Trophoblast cell (in vitro differentiated cells and primary cell): ENCODE results near the gene RBMS1.
"Not testable (repeated sequence)": the region's sequence is repeated elsewhere in the genome, so short reads cannot be mapped to it uniquely, and the experiment has no call there.

Experiments
- DNase-seq, 2 donors: peaks; one replicate each; pipeline ENCODE4 v3.0.0-alpha.2; 2016
- H2AFZ ChIP-seq: 2 replicates; pipeline ENCODE4 v1.6.1; 2013; ENCODE audit warnings: low read length, moderate library complexity, mild to moderate bottlenecking; ENCODE audit not compliant: insufficient read depth, poor library complexity
- H2AK5ac ChIP-seq: 2 replicates; pipeline ENCODE4 v1.6.1; 2013; ENCODE audit warnings: mild to moderate bottlenecking, low read length
- H2BK120ac ChIP-seq: 2 replicates; pipeline ENCODE4 v1.6.1; 2013; ENCODE audit warnings: low read length, mild to moderate bottlenecking, moderate library complexity; ENCODE audit not compliant: insufficient read depth, poor library complexity
- H2BK12ac ChIP-seq: 2 replicates; pipeline ENCODE4 v1.6.1; 2013; ENCODE audit warnings: mild to moderate bottlenecking, low read length, moderate library complexity
- H2BK5ac ChIP-seq: 2 replicates; pipeline ENCODE4 v1.6.1; 2013; ENCODE audit warnings: low read length, low read depth, moderate library complexity, mild to moderate bottlenecking; ENCODE audit not compliant: poor library complexity
- H3K14ac ChIP-seq: 2 replicates; pipeline ENCODE4 v1.6.1; 2013; ENCODE audit warnings: mild to moderate bottlenecking, low read length
- H3K18ac ChIP-seq: 2 replicates; pipeline ENCODE4 v1.6.1; 2013; ENCODE audit warnings: mild to moderate bottlenecking, low read length
- H3K23ac ChIP-seq: 2 replicates; pipeline ENCODE4 v1.6.1; 2013; ENCODE audit warnings: low read length
- H3K27ac ChIP-seq: 2 replicates; pipeline ENCODE4 v1.5.1; 2013; ENCODE audit warnings: low read depth, mild to moderate bottlenecking, inconsistent platforms, low read length, moderate library complexity
- H3K27me3 ChIP-seq: 2 replicates; pipeline ENCODE4 v1.6.1; 2013; ENCODE audit warnings: inconsistent platforms, mild to moderate bottlenecking, low read length, moderate library complexity; ENCODE audit not compliant: insufficient read depth
- H3K36me3 ChIP-seq, 2 experiments: 1 replicate in 1 of 2; 2 replicates in 1 of 2; pipeline ENCODE4 v1.6.1; 2013; ENCODE audit warnings: low read length in 2 of 2, mild to moderate bottlenecking in 2 of 2, moderate library complexity in 1 of 2; ENCODE audit not compliant: insufficient read depth in 2 of 2, control insufficient read depth in 1 of 2
- H3K4ac ChIP-seq: 2 replicates; pipeline ENCODE4 v1.6.1; 2013; ENCODE audit warnings: low read depth, mild to moderate bottlenecking, low read length, moderate library complexity
- H3K4me1 ChIP-seq, 2 experiments: 1 replicate in 1 of 2; 2 replicates in 1 of 2; pipeline ENCODE4 v1.6.1; 2013; ENCODE audit warnings: low read length in 2 of 2, mild to moderate bottlenecking in 2 of 2, moderate library complexity in 1 of 2; ENCODE audit not compliant: insufficient read depth in 2 of 2, control insufficient read depth in 1 of 2
- H3K4me2 ChIP-seq: 2 replicates; pipeline ENCODE4 v1.6.1; 2013; ENCODE audit warnings: inconsistent platforms, mild to moderate bottlenecking, low read length, moderate library complexity
- H3K4me3 ChIP-seq: 2 replicates; pipeline ENCODE4 v1.5.1; 2013; ENCODE audit warnings: mild to moderate bottlenecking, low read depth, low read length, inconsistent platforms
- H3K79me1 ChIP-seq: one replicate; pipeline ENCODE4 v1.6.1; 2013; ENCODE audit warnings: low read length
- H3K79me2 ChIP-seq: 2 replicates; pipeline ENCODE4 v1.6.1; 2013; ENCODE audit warnings: low read length, mild to moderate bottlenecking; ENCODE audit not compliant: control insufficient read depth, insufficient read depth, poor library complexity
- H3K9ac ChIP-seq: 2 replicates; pipeline ENCODE4 v1.6.1; 2013; ENCODE audit warnings: mild to moderate bottlenecking, low read length
- H3K9me3 ChIP-seq: 2 replicates; pipeline ENCODE4 v1.6.1; 2013; ENCODE audit warnings: low read depth, mild to moderate bottlenecking, control low read depth, inconsistent platforms, low read length; ENCODE audit not compliant: insufficient read depth
- H4K12ac ChIP-seq: 2 replicates; pipeline ENCODE4 v1.6.1; 2013; ENCODE audit warnings: low read depth, mild to moderate bottlenecking, low read length, moderate library complexity
- H4K8ac ChIP-seq: 2 replicates; pipeline ENCODE4 v1.6.1; 2013; ENCODE audit warnings: low read depth, mild to moderate bottlenecking, low read length, moderate library complexity
- H4K91ac ChIP-seq: one replicate; pipeline ENCODE4 v1.6.1; 2013; ENCODE audit warnings: low read depth, mild to moderate bottlenecking, low read length, moderate library complexity
- WGBS: extraction: QIAGEN DNeasy Blood & Tissue Kit; methylation state at CpG from one replicate; pipeline ENCODE4 v1.1.7; 2013; ENCODE audit warnings: missing lambda C conversion rate; ENCODE audit not compliant: insufficient read length, insufficient coverage; ENCODE audit errors: extremely low coverage; 5-methylcytosine and 5-hydroxymethylcytosine counted together

The RBMS1 gene

DNA sequence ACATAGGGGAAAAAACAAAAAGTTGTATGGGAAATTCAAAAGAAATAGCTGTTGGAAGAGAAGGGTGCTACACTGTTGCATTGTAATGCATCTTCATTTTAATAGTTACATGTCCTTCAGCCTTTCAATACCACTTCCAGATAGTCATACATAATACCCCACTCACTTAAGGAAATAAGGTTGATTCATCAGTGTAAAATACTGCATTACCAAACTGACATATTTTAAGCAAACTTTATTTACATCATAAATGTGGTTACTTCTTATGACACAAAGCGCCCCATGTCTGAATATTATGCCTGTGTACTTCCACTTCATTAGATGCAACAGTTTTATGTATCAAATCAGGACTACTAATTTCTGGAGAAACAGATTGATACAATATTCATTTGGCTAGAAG lies 4.5 kb downstream of the RBMS1 start:
- Histone ChIP-seq H4K91ac (no peak overlapping the region), H2AFZ (no peak overlapping the region), H3K27me3 (no peaks in the 10 kb centered on the region), H2BK12ac (no peak overlapping the region), H3K23ac (no peak overlapping the region), H3K36me3 (peaks cover 0 to 6% of the 10 kb centered on the region in 2 experiments), H3K4me2 (no peak overlapping the region), H3K4me3 (no peak overlapping the region), H3K18ac (no peak overlapping the region), H4K12ac (no peak overlapping the region), H3K9ac (no peak overlapping the region), H2AK5ac (no peak overlapping the region), H2BK120ac (no peak overlapping the region), H2BK5ac (no peak overlapping the region), H3K79me1 (peaks cover 21% of the 10 kb centered on the region), H3K14ac (no peak overlapping the region), H3K27ac (no peak overlapping the region), H4K8ac (no peak overlapping the region), H3K79me2 (peaks cover 30% of the 10 kb centered on the region), H3K9me3 (no peaks in the 10 kb centered on the region), H3K4me1 (peaks cover 0 to 1% of the 10 kb centered on the region in 2 experiments), H3K4ac (no peak overlapping the region)
- no CpG with 5 or more reads among the region's 1 CpG for WGBS
- DNase-seq, result no peak

DNA sequence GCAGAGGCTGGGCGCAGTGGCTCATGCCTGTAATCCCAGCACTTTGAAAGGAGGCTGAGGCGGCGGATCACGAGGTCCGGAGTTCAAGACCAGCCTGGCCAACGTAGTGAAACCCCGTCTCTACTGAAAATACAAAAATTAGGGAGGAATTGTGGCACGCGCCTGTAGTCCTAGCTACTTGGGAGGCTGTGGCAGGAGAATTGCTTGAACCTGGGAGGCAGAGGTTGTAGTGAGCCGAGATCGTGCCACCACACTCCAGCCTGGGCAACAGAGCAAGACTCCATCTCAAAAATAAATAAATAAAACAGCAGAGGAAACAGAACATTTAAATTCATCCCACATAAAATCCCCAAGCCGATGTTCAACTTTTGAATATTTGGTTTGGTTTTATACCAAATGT lies 5.3 kb downstream of the RBMS1 start:
- H2BK5ac ChIP-seq, H3K14ac ChIP-seq, H3K18ac ChIP-seq, H4K12ac ChIP-seq, H3K9ac ChIP-seq, H2BK120ac ChIP-seq, H2AFZ ChIP-seq, H3K36me3 ChIP-seq, H2BK12ac ChIP-seq, DNase-seq, H3K9me3 ChIP-seq, H2AK5ac ChIP-seq, H3K27ac ChIP-seq, H3K23ac ChIP-seq, H3K27me3 ChIP-seq, H3K4me1 ChIP-seq, H3K4me3 ChIP-seq, H3K4me2 ChIP-seq, H4K91ac ChIP-seq, H4K8ac ChIP-seq: not testable (repeated sequence)
- no CpG with 5 or more reads among the region's 12 CpGs for WGBS
- peak overlapping the region; percentile 76 for H3K4ac ChIP-seq
- H3K79me2 ChIP-seq, result peaks cover 26% of the 10 kb centered on the region
- peaks cover 16% of the 10 kb centered on the region for H3K79me1 ChIP-seq

DNA sequence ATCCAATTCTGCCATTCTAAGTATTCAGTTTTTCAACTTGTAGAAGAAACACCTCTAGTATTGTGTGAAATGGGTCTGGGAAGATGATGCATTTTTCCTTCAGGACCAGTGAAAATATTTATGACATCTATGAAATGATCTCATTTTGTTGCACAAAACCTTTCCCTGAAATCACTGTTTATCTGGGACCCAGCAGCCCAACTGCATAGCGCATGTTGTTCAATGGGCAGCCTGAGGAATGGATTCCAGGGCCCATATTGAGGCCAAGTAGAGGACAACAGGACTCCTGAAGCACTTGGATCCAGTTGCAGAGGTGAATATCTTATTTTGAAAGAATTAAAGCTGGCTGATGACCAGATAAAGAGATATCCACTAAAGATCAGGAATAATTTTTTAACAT lies 7.3 kb downstream of the RBMS1 start:
- Histone ChIP-seq H4K91ac (no peak overlapping the region), H3K36me3 (peaks cover 0 to 6% of the 10 kb centered on the region in 2 experiments), H3K4me2 (no peak overlapping the region), H3K18ac (no peak overlapping the region), H3K27ac (no peak overlapping the region), H3K4me1 (peaks cover 0 to 3% of the 10 kb centered on the region in 2 experiments), H2BK12ac (no peak overlapping the region), H3K23ac (no peak overlapping the region), H3K4me3 (no peak overlapping the region), H2BK120ac (no peak overlapping the region), H3K4ac (peak overlapping the region; percentile 99), H3K9ac (no peak overlapping the region), H3K79me1 (no peaks in the 10 kb centered on the region), H2AFZ (no peak overlapping the region), H3K14ac (no peak overlapping the region), H3K9me3 (no peaks in the 10 kb centered on the region), H3K27me3 (no peaks in the 10 kb centered on the region), H4K12ac (no peak overlapping the region), H3K79me2 (peaks cover 11% of the 10 kb centered on the region), H4K8ac (no peak overlapping the region), H2BK5ac (no peak overlapping the region), H2AK5ac (no peak overlapping the region)
- no CpG with 5 or more reads among the region's 1 CpG for WGBS
- DNase-seq, result peak; percentile 55 to 84

DNA sequence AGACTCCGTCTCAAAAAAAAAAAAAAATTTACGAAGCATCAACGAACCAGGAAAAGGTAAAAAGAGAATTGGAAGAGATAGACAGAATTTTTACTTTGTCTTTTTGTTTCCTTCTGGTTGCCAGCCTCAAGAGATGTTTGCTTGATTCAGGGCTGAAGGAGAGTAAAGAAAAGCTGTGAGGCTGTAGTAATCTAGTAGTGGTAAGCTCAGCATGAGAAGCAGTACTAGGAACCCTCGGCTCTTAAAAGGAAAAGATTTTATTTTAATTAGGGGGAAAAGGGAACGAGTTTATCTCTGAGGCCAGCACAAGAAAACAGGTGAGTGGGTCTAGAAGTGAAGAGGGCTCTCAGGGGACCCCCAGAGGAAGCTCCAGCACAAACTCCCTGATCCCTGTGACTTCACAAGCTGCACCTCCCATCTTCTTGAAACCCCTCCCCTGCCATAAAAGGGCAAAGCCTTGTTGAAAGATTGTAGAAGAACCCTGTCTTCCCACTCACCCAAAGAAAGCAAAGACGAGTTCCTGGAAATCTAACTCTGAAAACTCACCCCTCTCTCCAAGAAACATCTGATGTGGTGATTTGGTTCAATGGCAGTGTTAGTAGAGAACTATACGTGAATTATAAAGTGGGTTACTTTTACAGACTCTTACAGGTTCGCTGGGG lies 8.6 kb downstream of the RBMS1 start:
- no peak overlapping the region for H3K4me3 ChIP-seq
- H2AK5ac ChIP-seq, result no peak overlapping the region
- no peak overlapping the region for H2BK12ac ChIP-seq
- no peak overlapping the region for H4K91ac ChIP-seq
- no peak overlapping the region for H3K23ac ChIP-seq
- WGBS, result no CpG with 5 or more reads among the region's 8 CpGs
- H3K9me3 ChIP-seq, result no peaks in the 10 kb centered on the region
- H4K12ac ChIP-seq, result no peak overlapping the region
- H3K4me1 ChIP-seq, result peaks cover 0 to 5% of the 10 kb centered on the region in 2 experiments
- H3K79me2 ChIP-seq, result peaks cover 16% of the 10 kb centered on the region
- no peaks in the 10 kb centered on the region for H3K79me1 ChIP-seq
- no peaks in the 10 kb centered on the region for H3K27me3 ChIP-seq
- H2BK120ac ChIP-seq, result no peak overlapping the region
- no peak overlapping the region for H3K14ac ChIP-seq
- no peak overlapping the region for H2AFZ ChIP-seq
- H3K9ac ChIP-seq, result no peak overlapping the region
- no peak overlapping the region for H4K8ac ChIP-seq
- H3K4ac ChIP-seq, result peak overlapping the region; percentile 91
- H3K18ac ChIP-seq, result no peak overlapping the region
- peaks cover 0 to 6% of the 10 kb centered on the region in 2 experiments for H3K36me3 ChIP-seq
- H2BK5ac ChIP-seq, result no peak overlapping the region
- DNase-seq, result no peak
- no peak overlapping the region for H3K27ac ChIP-seq
- no peak overlapping the region for H3K4me2 ChIP-seq
